AG08396 (cell line): Measurements from ENCODE around the gene AKR1B1.

Source experiments
- DNase-seq: peaks from one replicate; pipeline ENCODE4 v3.0.0; 2012; ENCODE audit warnings: low spot score, mixed read lengths

AKR1B1 gene

DNA sequence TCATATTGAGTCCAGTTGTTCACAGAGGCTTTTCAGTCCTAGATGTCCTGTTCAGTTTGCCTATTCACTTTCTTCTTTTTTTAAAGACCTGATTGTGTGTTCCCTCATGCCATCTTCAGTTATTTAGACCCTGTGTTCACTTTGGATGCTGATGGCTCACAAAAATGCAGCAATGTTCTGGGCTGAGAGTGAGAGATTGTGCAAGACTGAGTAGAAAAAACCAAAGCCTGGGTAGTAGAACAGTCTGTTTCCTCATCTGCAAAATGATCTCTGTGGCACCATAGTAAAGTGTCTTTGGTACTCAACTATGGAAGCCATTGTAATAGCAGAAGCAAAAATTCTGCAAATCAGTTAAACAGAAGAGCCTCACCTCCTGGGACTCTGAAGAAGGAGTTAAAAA is 43.2 kb downstream of the AKR1B1 start:
- no peak for DNase-seq

DNA sequence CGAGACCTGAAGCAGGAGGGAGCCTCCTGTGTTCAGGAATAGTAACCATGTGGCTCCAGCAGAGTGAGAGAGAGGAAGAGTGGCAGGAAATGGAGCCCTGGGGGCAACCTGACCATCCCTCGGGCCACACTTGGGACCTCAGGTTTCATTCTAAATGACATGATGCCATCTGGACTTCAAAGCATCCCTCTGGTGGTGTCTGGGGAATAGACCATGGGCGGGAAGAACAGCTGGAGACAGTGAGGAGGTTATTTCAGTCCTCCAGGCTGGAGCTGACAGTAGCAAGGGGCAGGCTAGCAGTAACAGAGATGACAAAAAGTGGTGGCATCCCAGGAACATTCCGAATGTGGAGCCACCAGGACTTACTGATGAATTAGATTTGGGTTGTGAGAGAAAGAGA is 44.8 kb downstream of the AKR1B1 start:
- no peak for DNase-seq

DNA sequence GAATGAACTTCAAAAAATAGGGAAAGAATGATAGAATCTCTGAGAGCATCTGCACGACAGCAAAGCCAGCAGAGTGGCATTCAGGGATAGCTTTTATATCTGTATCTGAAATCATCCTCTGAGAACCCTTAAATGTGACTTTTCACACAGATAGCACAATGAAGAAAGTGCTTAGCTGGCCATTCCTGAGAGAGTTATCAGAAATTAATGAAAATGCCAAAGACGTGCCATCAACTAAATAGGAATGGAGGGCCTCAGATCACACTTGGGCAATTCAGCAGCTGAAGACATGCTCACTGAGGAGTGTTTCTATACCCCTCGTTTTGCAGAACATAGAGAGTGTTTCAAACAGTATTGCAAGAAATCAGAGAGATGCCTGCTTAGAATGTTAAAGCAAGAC is 51.6 kb downstream of the AKR1B1 start:
- DNase-seq, result no peak

DNA sequence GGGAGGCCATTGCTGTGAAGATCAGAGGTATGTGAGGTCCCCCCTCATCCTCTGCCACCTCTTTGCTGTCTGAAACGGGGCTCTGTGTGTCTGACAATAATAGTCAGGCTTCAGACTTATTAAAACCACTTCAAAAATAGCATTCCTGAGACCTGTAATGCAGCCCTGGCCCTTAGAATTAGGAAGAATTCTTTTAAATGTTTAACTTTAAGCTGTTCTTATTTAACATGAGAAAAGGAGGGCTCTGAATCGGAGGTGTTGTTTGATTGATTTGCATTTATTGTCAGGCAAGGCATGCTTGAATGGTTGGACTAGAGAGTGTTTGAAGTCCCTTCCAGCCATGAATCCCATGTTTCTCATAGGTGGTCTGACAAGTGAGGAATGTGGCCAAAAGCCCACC is 52.5 kb downstream of the AKR1B1 start:
- no peak for DNase-seq

DNA sequence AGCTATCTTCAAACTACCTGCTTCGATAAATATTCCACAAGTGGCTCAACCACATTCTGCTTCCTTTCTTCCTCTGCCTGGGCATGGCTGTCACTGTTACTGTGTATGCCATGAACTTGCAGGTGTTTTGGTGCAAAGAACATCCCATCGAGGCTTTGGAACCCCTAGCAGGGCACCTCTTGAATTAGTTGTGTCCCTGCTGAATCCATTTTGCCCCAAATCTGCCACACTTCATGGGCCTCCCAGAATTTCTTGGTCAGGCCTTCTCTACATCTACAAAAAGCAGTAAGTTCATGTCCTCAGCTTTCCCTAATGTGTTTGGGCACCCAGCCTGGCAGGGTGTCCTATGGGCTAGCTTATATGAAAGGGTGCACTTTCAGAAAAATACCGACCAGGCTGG is 53.6 kb downstream of the AKR1B1 start:
- no peak for DNase-seq

DNA sequence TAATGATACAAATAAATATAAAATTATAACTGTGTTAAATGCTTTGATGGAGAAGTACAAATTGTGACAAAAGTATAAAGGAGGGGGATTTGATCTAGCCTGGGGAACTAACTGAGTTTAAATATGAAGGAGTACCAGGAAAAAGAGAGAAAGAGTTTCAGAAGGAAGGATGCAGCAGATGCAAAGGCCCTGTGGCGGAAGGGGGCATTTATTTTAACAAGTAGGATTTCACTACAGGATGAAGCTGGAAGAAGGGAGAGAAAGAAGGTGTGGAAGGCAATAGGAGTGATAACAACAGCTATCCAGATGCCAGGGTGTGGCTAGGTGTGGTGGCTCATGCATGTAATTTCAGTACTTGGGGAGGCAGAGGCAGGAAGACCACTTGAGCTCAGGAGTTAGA is 55.8 kb downstream of the AKR1B1 start:
- no peak for DNase-seq

DNA sequence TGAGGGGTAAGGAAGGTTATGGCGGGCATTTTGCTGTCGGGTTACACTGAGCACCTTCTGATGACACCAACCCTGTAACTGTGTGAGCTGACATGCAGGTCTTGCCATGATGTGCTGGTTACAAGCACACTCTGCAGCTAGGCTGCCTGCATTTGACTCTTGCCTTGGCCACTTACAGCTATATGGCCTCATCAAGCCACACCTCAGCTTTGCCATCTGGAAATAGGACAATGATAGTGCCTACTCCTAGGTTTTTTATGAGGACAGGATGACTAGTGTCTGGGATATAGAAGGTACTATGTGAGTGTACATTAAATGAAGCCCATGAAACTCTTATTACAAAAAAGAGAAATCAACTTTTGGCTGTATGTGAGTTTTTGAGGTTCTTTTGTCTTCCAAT is 58.0 kb downstream of the AKR1B1 start:
- no peak for DNase-seq

DNA sequence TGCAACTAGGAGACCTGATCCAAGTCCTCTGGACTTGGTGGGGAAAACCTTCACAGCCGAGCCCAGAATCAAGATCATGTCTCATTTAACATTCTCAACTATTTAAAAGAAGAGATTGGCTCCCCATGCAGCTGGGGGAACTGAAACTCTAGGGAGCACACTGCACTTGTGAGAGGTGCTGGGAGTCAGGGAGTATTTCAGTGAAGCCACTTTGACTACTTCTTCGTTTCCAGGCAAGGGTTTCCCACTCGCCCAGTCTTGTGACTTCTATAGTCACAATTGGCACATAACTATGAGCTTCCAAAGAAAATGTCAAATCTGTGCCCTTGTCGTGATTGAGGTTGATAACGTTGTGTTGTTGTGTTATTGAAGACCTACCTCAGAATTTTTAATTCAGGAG is 62.9 kb downstream of the AKR1B1 start:
- DNase-seq, result no peak

DNA sequence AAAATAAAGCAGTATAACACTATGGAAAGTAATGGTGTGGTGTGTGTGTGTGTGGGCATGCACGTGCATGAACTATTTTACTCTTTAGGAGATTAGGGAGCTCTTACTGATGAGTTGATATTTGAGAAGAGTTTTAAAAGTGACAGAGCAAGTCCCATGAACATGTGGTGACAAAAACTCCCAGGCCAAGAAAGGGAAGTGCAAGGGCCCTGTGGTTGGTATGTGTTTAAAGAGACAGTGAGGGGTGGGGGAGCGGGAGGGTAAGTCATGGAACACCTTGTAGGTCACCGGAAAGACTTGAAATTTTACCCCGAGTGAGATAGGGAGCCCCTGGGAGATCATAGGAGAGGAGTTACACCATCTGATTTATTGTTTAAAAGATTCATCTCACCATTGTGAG is 63.3 kb downstream of the AKR1B1 start:
- no peak for DNase-seq

DNA sequence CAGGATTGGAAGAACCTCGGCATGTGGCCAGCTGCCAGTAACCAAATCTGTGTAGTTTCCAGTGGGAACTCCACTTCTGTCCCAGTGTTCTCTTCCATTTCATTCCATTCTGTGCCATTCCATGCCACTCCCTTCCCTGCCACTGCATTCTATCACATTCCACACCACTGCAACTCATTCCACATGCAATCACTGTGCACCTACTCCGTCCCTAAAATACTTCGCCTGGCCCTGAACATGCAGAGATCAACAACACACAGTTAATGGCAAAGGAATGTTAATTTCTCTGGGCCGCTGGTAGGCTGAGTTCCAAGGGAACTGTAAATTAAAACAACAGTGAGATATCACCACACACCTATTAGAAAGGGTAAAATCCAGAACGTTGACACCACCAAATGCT is 64.8 kb downstream of the AKR1B1 start:
- DNase-seq, result no peak
